Stimulated activated CD4-positive, alpha-beta T cell treated with anti-CD3 and anti-CD28 coated beads, Interleukin-1b, Interleukin-23, amount 100 ng/mL, for 24 hours (primary cell): ENCODE measurements around the gene FITM1.
"Not testable (repeated sequence)": the region's sequence is repeated elsewhere in the genome, so short reads cannot be mapped to it uniquely, and the experiment has no call there.

Source experiments
- DNase-seq, 4 experiments: peaks; one replicate each; pipeline ENCODE4 v3.0.0-alpha.2; 2020; ENCODE audit warnings: low read depth in 4 of 4, low spot score in 1 of 4

FITM1 gene

DNA sequence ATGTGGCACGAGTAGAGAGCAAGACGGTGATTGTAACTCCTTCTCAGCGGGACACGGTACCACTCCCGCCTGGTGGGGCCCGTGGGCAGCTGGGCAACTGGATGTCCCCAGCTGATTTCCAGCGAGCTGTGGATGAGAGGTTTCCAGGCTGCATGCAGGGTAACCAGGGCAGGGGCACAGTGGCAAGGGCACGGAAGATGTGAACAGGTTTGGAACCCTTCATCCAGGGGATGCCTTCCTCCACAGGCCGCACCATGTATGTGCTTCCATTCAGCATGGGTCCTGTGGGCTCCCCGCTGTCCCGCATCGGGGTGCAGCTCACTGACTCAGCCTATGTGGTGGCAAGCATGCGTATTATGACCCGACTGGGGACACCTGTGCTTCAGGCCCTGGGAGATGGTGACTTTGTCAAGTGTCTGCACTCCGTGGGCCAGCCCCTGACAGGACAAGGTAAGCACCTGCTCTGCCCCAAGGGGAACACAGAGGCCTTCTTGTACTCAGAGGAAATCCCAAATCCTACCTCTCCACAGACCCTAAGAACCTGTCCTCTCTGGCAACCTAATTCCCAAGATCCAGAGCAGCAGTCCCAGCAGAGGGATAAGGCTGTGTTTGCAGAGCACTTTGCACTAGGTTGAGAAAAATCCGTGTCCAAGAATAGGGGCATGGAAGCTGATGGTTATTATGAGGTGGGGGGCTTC lies 32.1 kb upstream of the FITM1 start:
- no peak for DNase-seq

- DNase-seq: no peak
Measured at GRCh38 chr14:24098927-24099813, 31.3 kb upstream of the FITM1 start.

DNA sequence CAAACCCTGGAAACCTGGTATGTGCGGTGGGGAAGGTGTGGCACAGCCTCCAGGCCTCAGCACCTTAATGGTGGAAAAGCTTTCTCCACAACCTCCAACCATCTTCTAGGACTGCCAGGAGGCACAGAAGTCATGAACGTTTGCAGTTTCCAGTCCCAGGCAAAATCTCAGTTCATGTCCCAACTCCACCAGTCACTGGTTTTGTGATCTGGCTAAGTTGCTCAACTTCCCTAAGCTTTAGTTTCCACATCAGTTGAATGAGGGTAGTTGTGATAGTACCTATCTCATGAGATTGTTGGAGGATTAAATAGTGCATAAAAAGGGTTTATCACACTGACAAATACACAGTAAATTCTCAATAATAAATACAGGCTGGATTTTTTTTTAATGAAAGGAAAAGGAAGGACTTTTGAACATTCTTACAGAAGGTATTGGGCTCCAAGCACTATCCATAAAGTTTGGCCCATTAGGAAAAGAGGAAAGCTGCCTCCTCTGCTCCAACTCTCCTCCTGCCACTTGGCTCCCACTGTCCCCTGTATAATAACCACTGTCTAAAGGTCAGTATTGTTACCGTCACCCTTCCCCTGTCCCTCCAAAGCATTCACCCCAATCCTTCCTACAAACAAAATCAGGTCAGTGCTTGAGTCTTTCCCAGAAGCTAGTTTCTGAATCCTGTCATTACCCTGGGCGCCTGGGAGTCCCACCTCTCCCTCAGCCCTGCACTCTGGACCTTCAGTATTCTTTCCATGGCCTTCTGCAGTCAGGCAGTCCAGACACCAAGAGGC lies 30.1 kb upstream of the FITM1 start:
- no peak for DNase-seq

DNA sequence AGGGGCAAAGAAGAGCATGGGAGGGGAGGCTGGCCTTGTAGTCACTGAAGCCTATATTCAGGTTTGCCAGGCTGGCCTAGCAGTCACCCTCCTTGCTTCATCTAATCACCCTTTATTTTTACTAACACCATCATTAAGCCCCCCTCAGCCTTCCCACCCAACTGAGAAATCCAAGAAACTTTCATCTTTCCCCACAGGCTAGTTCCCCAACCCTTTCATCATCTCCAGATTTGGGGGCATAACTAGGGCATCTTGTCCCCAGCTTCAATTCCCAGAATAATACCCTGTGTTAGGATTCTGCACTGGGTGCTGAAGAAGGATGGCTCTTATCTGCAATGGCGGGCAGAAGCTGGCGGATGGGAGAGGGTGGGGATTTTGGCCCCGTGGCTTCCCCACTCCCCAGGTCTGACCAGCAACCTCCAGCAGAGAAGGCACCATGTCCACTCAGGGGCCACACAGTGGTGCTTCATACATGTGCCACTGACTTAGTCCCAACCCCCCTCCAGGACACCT lies 29.4 kb upstream of the FITM1 start:
- no peak for DNase-seq

DNA sequence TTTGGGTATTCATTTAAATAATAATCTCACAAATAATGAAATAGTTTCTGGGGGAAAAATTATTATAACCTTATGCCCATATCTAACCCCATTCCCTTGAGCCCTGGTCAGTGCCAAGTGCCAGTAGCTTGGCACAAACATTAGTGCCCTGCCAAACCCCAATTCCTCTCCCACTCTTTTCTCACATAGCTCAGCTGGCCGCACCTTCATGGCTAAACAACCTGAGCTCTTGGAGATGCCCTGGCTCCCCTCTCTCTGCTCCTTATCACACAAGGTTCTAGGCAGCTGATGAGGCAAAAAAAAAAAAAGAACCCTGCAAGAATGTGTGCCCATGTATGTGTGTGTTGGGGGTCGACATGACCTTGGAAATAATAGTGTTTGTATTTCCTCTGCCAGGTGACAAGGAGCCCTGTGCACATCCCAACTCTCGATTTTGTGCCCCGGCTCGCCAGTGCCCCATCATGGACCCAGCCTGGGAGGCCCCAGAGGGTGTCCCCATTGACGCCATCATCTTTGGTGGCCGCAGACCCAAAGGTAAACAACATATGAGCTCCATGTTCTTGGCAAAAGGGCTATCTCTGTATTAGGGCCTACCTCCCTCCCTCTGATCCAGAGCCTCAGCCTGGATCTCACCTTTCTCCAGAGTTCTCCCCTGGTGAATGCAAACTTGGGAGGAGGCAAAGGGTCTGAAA lies 28.0 kb upstream of the FITM1 start:
- no peak for DNase-seq

- DNase-seq: no peak
Measured at GRCh38 chr14:24103451-24103850, 27.0 kb upstream of the FITM1 start.

- not testable (repeated sequence) for DNase-seq
Measured at GRCh38 chr14:24105609-24106239, 24.7 kb upstream of the FITM1 start.

DNA sequence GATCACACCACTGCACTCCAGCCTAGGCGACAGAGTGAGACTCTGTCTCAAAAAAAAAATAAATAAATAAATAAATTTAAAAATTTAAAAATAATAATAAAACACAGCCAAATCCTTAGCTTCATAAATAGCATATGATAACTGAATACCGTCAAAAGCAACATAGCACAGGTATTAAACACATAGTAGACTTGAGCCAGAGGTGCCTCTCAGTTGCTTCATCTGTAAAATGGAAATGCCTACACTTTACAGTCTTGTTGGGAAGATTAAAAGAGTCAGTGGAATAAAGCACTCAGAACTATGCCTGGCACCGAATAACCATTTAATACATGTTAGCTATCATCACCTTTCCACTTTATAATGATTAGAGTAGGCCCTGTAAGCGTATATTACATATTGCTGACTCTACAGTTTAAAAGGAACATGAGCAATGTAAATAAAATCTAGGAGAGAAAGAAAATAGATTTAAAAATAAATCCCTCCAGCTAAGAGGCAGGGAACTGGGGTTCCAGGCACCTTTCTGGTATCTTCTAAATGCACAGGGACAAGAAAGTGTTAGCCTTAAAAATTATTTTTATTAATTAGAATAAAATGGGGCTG lies 23.7 kb upstream of the FITM1 start:
- DNase-seq: no peak

- DNase-seq: no peak
Measured at GRCh38 chr14:24108336-24108874, 22.1 kb upstream of the FITM1 start.

GRCh38 chr14:24110060-24110459 lies 20.4 kb upstream of the FITM1 start:
- DNase-seq: no peak

DNA sequence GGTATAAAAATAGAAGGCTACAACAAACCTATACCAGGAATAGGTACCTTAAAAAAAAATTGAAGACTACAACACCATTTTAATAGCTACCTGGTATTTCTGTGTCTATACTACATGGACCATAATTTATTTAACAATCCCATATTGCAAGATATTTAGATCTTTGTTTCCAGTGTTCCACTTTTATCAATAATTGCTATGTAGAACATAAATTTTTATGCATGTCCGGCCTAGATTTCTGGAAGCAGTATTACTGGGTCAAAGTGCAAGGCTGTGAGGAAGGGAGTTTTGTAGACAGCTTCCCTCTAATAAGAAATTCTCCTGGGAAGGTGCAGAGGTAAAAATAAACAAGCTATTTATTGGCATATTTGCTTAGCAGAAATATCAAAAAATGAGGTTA lies 19.9 kb upstream of the FITM1 start:
- no peak for DNase-seq

DNA sequence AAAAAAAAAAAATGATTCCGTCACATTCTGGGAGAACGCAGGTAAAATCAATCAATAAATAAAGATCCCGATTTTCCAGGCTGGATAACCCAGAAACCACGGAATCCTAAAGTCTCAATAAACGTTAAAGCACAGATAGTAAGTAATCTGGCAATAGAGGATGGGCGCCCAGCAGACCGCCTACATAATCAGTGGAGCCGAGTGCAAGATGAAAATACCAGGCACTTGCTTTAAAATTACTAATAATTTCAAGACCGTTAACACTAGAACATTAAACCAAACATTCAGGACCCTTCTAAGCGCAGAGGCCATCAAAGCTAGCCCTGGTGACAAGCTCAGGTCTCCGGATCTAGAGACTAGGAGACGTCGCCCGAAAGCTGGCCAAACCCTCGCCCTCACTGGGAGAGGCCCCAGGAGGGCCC lies 17.1 kb upstream of the FITM1 start:
- DNase-seq: no peak

DNA sequence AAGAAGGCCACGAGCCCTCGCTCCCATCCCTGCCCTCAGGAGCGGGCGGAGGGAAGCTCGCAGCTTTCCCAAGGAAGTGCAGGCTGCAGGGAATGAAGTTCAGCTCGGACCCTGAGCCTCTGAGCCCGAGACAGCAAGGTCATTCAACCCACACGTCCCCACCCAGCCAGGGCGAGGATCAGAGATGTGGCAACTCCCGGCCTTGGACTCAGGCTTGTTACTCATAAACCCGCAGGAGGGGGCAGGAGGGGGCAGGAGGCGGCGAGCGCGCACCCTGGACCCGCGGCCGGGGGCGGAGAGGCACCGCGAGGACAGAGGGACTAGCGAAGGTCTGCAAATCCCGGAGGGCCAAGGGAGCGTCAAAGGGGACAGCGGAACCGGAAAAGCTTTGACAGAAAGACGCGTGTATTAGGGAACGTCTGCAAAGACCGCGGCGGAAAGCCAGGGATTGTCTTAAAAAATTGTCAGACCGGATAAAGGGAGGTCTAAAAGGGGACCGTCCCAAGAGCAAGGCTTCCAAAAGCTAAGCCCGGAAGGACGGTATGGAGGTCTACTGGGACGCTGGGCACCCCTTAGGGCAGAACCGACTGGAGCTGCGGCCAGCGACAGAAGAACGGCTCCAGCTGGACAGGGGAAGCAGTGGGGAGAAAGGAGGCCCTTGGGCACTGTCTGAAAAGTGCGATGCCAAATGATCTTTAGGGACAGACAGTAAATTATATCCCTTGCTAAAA lies 16.5 kb upstream of the FITM1 start:
- peak in 2 of 4 experiments; percentile 62 to 74 for DNase-seq

- DNase-seq: peak; percentile 94 to 98 (median 95)
Measured at GRCh38 chr14:24114532-24115421, 15.7 kb upstream of the FITM1 start, which contains the start of the genes DCAF11 and NRL. TSS of gene DCAF11 (plus strand) at chr14:24114777. CDS start at chr14:24115595, 818 bp downstream. TSS of gene NRL (minus strand) at chr14:24114949. CDS start at chr14:24082848, 32,101 bp downstream.

- DNase-seq: no peak
Measured at GRCh38 chr14:24115422-24116127, 14.9 kb upstream of the FITM1 start.

DNA sequence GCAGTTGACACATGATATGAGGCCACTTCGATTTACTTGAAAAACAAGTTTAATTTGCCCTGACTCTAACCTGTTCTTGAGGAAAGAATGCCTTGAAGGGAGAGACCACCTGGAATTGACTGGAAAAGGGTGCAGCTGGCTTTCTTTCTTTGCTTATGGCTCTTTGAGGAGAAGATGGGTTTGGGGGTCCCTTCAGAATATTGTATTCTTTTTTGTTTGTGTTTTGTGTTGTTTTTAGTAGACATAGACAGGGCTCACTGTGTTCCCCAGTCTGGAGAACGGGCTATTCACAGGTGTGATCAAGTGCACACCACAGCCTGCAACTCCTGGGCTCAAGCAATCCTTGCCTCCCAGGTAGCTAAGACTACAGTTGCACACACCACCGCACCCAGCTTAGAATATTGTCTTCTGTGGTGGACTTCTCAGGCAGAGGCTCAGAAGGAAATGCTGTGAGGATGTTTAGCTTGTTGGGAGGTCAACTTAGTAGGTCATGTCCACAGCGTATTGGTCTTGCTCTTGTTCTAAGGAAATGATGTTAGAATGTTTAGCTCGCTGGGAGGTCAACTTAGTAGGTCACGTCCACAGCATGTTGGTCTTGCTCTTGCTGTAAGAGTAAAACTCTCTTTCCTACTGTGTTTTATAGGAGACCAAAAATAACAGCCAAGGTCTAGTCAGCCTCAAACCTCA lies 14.2 kb upstream of the FITM1 start:
- no peak for DNase-seq

DNA sequence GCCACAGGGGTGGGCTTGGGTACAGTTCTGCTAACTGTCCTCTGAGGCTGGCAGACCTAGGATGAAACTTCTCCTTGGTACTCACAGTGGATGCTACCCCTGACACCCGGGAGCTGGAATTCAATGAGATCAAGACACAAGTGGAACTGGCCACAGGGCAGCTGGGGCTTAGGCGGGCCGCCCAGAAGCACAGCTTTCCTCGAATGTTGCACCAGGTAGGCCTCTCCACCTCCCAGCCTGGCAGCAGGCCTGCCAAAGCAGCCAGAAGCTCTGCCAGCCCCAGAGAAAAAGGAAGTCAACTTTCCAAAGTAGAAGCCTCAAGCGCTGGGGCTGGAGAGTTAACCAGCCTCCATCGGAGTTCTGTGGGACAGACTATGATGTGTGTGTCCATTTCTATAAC lies 13.3 kb upstream of the FITM1 start:
- no peak for DNase-seq
